Measurements from ENCODE around the gene AFF1.

Gene AFF1

DNA sequence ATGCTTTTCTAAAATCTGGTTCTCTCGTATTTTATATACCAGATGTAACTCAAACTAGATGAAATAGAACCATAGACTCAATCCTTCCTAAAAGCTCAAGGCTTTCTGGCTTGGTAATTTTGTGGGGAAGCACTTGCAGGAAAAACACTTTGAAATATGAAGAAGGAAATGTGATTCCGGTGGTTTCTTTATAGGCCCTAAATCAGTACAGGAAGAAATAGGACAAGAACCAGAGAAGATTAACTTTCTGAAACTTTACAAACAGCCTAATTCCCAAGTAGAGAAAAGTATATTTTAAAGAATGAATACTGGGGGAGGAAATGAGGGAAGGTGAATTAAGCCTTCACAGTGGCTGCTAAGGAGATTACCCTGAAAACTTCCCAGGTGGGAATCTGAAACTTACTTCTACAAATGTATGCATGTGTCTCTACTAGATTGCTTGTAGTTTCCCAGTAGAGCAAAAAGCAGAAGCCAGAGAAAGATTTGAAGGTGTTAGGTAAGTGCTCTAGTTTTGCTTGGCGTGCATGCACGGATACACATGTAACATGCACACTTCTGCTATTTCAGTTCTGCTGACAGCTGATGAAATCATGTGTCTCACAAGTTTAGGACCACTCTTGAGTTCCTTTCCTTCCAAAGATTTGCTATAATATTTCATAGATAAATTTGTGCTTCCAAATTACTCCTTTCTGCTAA, 92.1 kb downstream of the AFF1 start:
- peaks cover 27% of the 10 kb centered on the region for H3K4me1 ChIP-seq (ENCODE audit: control insufficient read depth, insufficient read depth, low read length, poor library complexity, severe bottlenecking)
- H3K9me3 ChIP-seq (ENCODE audit: control insufficient read depth, low read length), result no peaks in the 10 kb centered on the region
- no peak overlapping the region for H3K4me3 ChIP-seq (ENCODE audit: extremely low read depth, insufficient read depth, low read length, poor library complexity, severe bottlenecking)
- no peaks in the 10 kb centered on the region for H3K36me3 ChIP-seq (ENCODE audit: control insufficient read depth, insufficient read depth, low read length)
- 92 to 100% methylated on average over 2 of the region's 4 CpGs for WGBS, 2 experiments (ENCODE audit: insufficient coverage in 2 of 2)
- H3K27ac ChIP-seq (ENCODE audit: low read depth, low read length, severe bottlenecking), result no peak overlapping the region

DNA sequence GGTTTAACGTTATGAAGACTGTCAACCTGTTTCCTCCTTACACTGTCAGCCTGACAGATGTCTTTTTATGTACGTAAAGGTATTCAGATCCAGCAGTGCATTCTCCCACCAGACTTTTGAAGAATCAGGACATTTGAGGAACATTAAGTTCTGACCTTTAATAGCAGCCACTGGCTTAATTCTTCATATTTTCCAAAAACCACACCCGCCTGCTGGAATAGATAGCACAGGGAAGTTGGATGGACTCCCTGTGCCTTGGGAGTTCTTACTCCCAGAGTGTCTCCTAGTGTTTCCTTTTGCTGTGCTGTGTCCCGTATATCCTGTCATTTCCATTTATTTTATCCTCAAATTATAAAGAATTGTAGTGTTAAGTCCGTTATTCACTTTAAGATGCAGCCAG, 94.5 kb downstream of the AFF1 start:
- no peaks in the 10 kb centered on the region for H3K36me3 ChIP-seq (ENCODE audit: control insufficient read depth, insufficient read depth, low read length)
- H3K9me3 ChIP-seq (ENCODE audit: control insufficient read depth, low read length), result no peaks in the 10 kb centered on the region
- H3K4me1 ChIP-seq (ENCODE audit: control insufficient read depth, insufficient read depth, low read length, poor library complexity, severe bottlenecking), result peaks cover 43% of the 10 kb centered on the region
- H3K27ac ChIP-seq (ENCODE audit: low read depth, low read length, severe bottlenecking), result no peak overlapping the region
- WGBS, 2 experiments (ENCODE audit: insufficient coverage in 2 of 2), result 76 to 91% methylated on average over 1 to 3 of the region's 5 CpGs
- no peak overlapping the region for H3K4me3 ChIP-seq (ENCODE audit: extremely low read depth, insufficient read depth, low read length, poor library complexity, severe bottlenecking)

DNA sequence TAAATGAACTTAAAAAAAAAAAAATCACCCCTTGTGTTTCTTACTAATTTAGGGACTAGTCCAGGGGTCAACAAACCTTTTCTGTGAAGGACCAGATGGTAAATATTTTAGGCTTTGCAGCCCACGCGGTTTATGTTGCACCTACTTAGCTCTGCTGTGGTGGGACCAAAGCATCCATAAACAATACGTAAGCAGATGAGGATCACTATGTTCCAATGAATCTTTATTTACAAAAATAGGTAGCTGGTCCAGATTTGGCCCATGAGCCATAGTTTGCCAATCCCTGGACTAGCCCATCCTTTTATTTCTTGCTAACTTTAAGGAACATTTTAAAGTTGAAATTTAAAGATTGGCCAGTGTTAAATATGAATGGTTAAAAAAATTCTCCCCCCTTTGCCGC, 95.3 kb downstream of the AFF1 start:
- WGBS, 2 experiments (ENCODE audit: insufficient coverage in 2 of 2), result 89 to 100% methylated on average over 2 to 3 of the region's 4 CpGs
- no peaks in the 10 kb centered on the region for H3K36me3 ChIP-seq (ENCODE audit: control insufficient read depth, insufficient read depth, low read length)
- H3K4me1 ChIP-seq (ENCODE audit: control insufficient read depth, insufficient read depth, low read length, poor library complexity, severe bottlenecking), result peaks cover 46% of the 10 kb centered on the region
- H3K9me3 ChIP-seq (ENCODE audit: control insufficient read depth, low read length), result no peaks in the 10 kb centered on the region
- H3K4me3 ChIP-seq (ENCODE audit: extremely low read depth, insufficient read depth, low read length, poor library complexity, severe bottlenecking), result no peak overlapping the region
- peak overlapping the region; percentile 80 for H3K27ac ChIP-seq (ENCODE audit: low read depth, low read length, severe bottlenecking)

DNA sequence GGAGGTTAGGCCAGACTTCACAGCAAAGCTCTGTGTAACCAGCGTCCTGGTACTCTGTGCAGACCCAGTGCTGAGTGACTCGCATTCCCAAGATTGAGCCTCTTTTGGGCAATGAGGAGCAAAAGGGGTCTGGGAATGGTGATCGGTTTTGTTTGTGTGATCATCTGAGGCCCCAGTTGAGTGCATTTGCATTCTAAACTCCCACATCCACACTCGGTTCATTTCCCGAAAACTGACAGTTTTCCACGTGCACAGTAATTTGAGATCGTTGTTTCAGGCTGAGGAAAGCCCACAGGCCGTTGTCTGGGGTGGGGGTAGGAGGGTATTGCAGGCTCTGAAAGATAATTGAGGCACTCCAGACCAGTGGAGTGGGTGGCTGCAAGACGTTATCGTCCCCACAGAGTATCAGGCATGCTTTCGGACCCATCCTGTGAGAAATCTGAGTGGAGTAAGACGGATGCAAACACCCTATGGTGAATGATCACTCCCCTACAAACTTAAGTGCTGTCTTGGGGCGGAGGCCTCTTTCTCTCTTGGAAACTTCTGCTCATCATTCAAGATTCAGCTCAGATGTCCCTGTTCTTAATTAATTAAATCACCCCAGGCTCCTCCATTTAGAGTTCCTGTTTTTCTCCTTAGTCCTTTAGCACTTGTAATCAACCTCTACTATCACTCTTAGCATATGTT, 96.1 kb downstream of the AFF1 start:
- 19 to 21% methylated on average over 5 to 8 of the region's 13 CpGs for WGBS, 2 experiments (ENCODE audit: insufficient coverage in 2 of 2)
- peak overlapping the region; percentile 80 for H3K27ac ChIP-seq (ENCODE audit: low read depth, low read length, severe bottlenecking)
- no peaks in the 10 kb centered on the region for H3K9me3 ChIP-seq (ENCODE audit: control insufficient read depth, low read length)
- H3K36me3 ChIP-seq (ENCODE audit: control insufficient read depth, insufficient read depth, low read length), result no peaks in the 10 kb centered on the region
- no peak overlapping the region for H3K4me3 ChIP-seq (ENCODE audit: extremely low read depth, insufficient read depth, low read length, poor library complexity, severe bottlenecking)
- H3K4me1 ChIP-seq (ENCODE audit: control insufficient read depth, insufficient read depth, low read length, poor library complexity, severe bottlenecking), result peaks cover 46% of the 10 kb centered on the region

DNA sequence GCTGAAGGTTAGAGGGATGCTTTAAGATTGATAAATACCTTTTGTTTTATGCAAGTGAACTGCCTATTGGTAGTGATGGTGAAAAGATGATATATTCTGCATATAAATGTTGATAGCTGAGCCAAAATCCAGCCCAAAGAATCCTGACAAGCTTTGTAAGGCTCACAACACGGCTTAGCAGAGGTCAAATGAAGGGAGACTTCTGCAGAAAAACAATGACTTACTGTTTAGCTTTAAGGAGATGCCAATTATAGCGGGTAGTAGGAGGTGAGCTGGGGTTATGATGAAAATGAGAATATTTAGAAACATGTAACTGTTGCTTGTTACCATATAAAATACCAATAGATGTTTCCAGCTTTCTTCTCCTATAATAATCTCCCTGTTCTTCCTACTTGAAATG, 97.1 kb downstream of the AFF1 start:
- H3K4me1 ChIP-seq (ENCODE audit: control insufficient read depth, insufficient read depth, low read length, poor library complexity, severe bottlenecking), result peaks cover 52% of the 10 kb centered on the region
- no peaks in the 10 kb centered on the region for H3K9me3 ChIP-seq (ENCODE audit: control insufficient read depth, low read length)
- peak overlapping the region; percentile 68 for H3K27ac ChIP-seq (ENCODE audit: low read depth, low read length, severe bottlenecking)
- H3K36me3 ChIP-seq (ENCODE audit: control insufficient read depth, insufficient read depth, low read length), result no peaks in the 10 kb centered on the region
- WGBS, 2 experiments (ENCODE audit: insufficient coverage in 2 of 2), result 0 to 10% methylated on average over 1 of the region's 2 CpGs
- no peak overlapping the region for H3K4me3 ChIP-seq (ENCODE audit: extremely low read depth, insufficient read depth, low read length, poor library complexity, severe bottlenecking)

DNA sequence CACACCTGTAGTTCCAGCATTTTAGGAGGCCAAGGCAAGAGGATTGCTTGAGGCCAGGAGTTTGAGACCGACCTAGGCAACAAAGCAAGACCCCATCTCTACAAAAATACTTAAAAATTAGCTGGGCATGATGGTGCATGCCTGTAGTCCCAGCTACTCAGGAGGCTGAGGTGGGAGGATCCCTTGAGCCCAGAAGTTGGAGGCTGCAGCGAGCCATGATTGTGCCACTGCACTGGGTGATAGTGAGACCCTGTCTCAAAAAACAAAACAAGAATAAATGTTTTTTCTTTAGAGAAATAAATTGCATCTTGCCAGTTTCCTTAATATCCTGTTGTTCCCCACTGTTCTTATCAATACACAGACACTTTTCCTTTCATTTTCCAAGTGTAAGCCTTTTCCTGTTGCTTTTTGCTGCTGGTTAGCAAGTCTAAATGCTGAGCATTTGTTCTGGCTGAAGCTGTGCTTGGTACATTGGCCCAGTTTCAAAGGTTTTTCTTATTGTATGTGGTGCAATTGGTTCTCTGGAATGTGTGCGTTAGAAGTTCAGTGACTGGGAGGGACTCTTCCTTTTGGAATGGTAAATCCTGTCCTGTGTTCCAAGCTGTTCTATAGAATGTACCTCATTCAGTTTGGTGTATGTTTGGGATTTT, 98.2 kb downstream of the AFF1 start:
- peaks cover 63% of the 10 kb centered on the region for H3K4me1 ChIP-seq (ENCODE audit: control insufficient read depth, insufficient read depth, low read length, poor library complexity, severe bottlenecking)
- H3K27ac ChIP-seq (ENCODE audit: low read depth, low read length, severe bottlenecking), result peak overlapping the region; percentile 66
- 57% methylated on average over 2 of the region's 3 CpGs; no CpG with 5 or more reads in 1 of the 2 experiments for WGBS, 2 experiments (ENCODE audit: insufficient coverage in 2 of 2)
- H3K4me3 ChIP-seq (ENCODE audit: extremely low read depth, insufficient read depth, low read length, poor library complexity, severe bottlenecking), result no peak overlapping the region
- H3K36me3 ChIP-seq (ENCODE audit: control insufficient read depth, insufficient read depth, low read length), result no peaks in the 10 kb centered on the region
- H3K9me3 ChIP-seq (ENCODE audit: control insufficient read depth, low read length), result no peaks in the 10 kb centered on the region

DNA sequence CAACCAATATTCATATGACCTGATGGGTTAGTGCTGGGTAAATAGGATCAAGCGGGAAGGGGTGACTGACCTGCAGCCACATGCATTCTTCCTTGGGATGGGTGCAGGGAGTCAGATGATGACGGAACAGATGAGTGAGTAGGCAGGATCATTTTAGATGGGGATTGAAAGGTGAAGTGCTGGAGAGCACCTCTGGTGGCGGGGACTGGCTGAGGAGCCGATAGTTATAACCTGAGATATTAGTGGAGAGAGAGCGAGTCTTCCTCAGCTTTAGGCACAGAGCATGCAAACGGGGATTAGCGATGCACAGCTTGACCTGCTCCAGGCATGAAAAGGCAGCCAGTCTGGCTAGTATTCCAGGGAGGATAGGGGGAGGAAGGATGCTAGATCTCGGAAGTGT, 99.1 kb downstream of the AFF1 start:
- Histone ChIP-seq H3K27ac (ENCODE audit: low read depth, low read length, severe bottlenecking) (peak overlapping the region; percentile 43), H3K9me3 (ENCODE audit: control insufficient read depth, low read length) (no peaks in the 10 kb centered on the region), H3K4me1 (ENCODE audit: control insufficient read depth, insufficient read depth, low read length, poor library complexity, severe bottlenecking) (peaks cover 71% of the 10 kb centered on the region), H3K4me3 (ENCODE audit: extremely low read depth, insufficient read depth, low read length, poor library complexity, severe bottlenecking) (no peak overlapping the region), H3K36me3 (ENCODE audit: control insufficient read depth, insufficient read depth, low read length) (no peaks in the 10 kb centered on the region)
- 44 to 53% methylated on average over 7 to 8 of the region's 8 CpGs for WGBS, 2 experiments (ENCODE audit: insufficient coverage in 2 of 2)

DNA sequence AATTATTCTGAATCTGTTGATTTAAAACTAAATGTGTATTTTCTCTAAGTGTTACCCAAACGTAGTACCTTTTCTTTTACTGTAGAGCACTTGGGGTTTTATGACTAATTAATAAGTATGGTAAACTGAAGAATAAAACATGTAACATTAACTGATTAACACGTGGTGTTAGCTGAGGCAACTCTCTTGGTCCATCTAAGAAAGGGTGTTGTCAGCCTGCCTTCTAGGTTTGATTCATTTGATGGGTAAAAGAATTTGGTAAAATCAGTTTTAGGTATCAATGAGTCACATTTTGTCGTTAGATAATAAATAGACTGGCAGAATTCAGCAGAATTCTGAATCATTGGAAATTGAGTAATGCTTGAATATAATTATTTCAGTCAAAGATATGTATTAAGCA, 99.7 kb downstream of the AFF1 start:
- Histone ChIP-seq H3K9me3 (ENCODE audit: control insufficient read depth, low read length) (no peaks in the 10 kb centered on the region), H3K27ac (ENCODE audit: low read depth, low read length, severe bottlenecking) (peak overlapping the region; percentile 43), H3K4me3 (ENCODE audit: extremely low read depth, insufficient read depth, low read length, poor library complexity, severe bottlenecking) (no peak overlapping the region), H3K36me3 (ENCODE audit: control insufficient read depth, insufficient read depth, low read length) (no peaks in the 10 kb centered on the region), H3K4me1 (ENCODE audit: control insufficient read depth, insufficient read depth, low read length, poor library complexity, severe bottlenecking) (peaks cover 78% of the 10 kb centered on the region)
- 100% methylated on average over 1 of the region's 3 CpGs; no CpG with 5 or more reads in 1 of the 2 experiments for WGBS, 2 experiments (ENCODE audit: insufficient coverage in 2 of 2)

DNA sequence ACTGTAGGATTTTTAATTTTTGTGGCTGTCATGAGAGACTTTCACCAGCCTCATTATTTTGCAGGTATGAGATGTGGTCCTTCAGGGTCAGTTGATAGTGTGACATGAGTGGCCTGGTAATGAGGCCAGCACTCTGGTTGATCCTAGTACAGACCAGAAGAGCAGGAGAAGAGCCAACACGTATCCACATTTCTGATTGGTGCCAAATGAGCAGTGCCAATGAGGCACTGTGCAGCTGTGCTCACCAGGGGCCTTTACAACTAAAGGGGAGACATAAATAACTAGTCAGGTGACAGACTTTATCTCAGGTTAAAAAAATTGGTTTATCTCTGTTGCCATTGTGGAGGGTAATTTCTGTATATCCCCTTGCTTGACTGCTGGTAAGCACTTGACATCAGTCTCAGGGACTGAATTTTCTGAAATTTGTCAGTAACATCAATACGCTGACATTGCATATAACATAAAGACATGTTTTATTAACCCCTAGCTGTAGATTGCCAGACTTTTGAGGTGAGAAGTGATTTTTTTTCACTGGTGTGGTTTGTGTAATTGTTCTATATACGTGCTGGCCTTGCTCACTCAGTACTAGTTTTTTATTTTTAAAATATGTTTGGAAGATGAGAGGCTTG, 101.2 kb downstream of the AFF1 start:
- H3K9me3 ChIP-seq (ENCODE audit: control insufficient read depth, low read length), result no peaks in the 10 kb centered on the region
- no peak overlapping the region for H3K27ac ChIP-seq (ENCODE audit: low read depth, low read length, severe bottlenecking)
- peaks cover 72% of the 10 kb centered on the region for H3K4me1 ChIP-seq (ENCODE audit: control insufficient read depth, insufficient read depth, low read length, poor library complexity, severe bottlenecking)
- no peak overlapping the region for H3K4me3 ChIP-seq (ENCODE audit: extremely low read depth, insufficient read depth, low read length, poor library complexity, severe bottlenecking)
- 69 to 100% methylated on average over 1 of the region's 3 CpGs for WGBS, 2 experiments (ENCODE audit: insufficient coverage in 2 of 2)
- no peaks in the 10 kb centered on the region for H3K36me3 ChIP-seq (ENCODE audit: control insufficient read depth, insufficient read depth, low read length)

DNA sequence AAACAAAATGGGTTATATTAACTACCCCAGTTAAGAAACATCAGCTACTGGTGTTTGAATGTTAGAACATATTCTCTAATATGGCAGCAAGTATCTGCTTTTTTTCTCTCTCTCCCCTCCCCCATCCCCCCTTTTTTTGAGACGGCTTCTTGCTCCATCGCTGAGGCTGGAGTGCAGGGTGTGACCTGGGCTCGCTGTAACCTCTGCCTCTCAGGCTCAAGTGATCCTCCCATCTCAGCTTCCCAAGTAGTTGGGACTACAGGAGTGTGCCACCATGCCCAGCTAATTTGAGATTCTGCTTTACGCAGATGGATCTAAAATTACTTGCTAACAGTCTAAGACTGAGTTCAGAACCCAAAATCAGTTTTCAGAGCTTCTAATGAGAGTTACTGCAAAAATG, 101.9 kb downstream of the AFF1 start:
- no peaks in the 10 kb centered on the region for H3K9me3 ChIP-seq (ENCODE audit: control insufficient read depth, low read length)
- H3K4me3 ChIP-seq (ENCODE audit: extremely low read depth, insufficient read depth, low read length, poor library complexity, severe bottlenecking), result no peak overlapping the region
- H3K4me1 ChIP-seq (ENCODE audit: control insufficient read depth, insufficient read depth, low read length, poor library complexity, severe bottlenecking), result peaks cover 70% of the 10 kb centered on the region

More for the DNA sequence above, 101.9 kb downstream of the AFF1 start:
- no peaks in the 10 kb centered on the region for H3K36me3 ChIP-seq (ENCODE audit: control insufficient read depth, insufficient read depth, low read length)
- WGBS, 2 experiments (ENCODE audit: insufficient coverage in 2 of 2), result 50 to 53% methylated on average over 3 of the region's 4 CpGs
- peak overlapping the region; percentile 62 for H3K27ac ChIP-seq (ENCODE audit: low read depth, low read length, severe bottlenecking)

All from mesodermal cell (in vitro differentiated cells).